ENCODE data around the gene DNM3.

- TF ChIP-seq GABPA (IDR thresholded peaks at IDR 0.05; ENCODE audit: low read depth) = no peak
- TF ChIP-seq, protein P1, sequence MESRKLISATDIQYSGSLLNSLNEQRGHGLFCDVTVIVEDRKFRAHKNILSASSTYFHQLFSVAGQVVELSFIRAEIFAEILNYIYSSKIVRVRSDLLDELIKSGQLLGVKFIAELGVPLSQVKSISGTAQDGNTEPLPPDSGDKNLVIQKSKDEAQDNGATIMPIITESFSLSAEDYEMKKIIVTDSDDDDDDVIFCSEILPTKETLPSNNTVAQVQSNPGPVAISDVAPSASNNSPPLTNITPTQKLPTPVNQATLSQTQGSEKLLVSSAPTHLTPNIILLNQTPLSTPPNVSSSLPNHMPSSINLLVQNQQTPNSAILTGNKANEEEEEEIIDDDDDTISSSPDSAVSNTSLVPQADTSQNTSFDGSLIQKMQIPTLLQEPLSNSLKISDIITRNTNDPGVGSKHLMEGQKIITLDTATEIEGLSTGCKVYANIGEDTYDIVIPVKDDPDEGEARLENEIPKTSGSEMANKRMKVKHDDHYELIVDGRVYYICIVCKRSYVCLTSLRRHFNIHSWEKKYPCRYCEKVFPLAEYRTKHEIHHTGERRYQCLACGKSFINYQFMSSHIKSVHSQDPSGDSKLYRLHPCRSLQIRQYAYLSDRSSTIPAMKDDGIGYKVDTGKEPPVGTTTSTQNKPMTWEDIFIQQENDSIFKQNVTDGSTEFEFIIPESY (IDR thresholded peaks at IDR 0.05) = no peak
- no peak for TF ChIP-seq MXI1 (IDR thresholded peaks at IDR 0.05; ENCODE audit: low read depth, low read length)
- TF ChIP-seq PAX5 (IDR thresholded peaks at IDR 0.05; ENCODE audit: borderline replicate concordance, low read depth, low read length) = no peak
- TF ChIP-seq TCF7 (IDR thresholded peaks at IDR 0.05; ENCODE audit: borderline replicate concordance) = no peak
- TF ChIP-seq MTA3 (IDR thresholded peaks at IDR 0.05; ENCODE audit: borderline replicate concordance, low read length) = no peak
- TF ChIP-seq BHLHE40 (IDR thresholded peaks at IDR 0.05; ENCODE audit: borderline replicate concordance in 1 of 2, low read depth in 2 of 2, low read length in 1 of 2) = no peak
- TF ChIP-seq, protein P2, sequence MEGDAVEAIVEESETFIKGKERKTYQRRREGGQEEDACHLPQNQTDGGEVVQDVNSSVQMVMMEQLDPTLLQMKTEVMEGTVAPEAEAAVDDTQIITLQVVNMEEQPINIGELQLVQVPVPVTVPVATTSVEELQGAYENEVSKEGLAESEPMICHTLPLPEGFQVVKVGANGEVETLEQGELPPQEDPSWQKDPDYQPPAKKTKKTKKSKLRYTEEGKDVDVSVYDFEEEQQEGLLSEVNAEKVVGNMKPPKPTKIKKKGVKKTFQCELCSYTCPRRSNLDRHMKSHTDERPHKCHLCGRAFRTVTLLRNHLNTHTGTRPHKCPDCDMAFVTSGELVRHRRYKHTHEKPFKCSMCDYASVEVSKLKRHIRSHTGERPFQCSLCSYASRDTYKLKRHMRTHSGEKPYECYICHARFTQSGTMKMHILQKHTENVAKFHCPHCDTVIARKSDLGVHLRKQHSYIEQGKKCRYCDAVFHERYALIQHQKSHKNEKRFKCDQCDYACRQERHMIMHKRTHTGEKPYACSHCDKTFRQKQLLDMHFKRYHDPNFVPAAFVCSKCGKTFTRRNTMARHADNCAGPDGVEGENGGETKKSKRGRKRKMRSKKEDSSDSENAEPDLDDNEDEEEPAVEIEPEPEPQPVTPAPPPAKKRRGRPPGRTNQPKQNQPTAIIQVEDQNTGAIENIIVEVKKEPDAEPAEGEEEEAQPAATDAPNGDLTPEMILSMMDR (IDR thresholded peaks at IDR 0.05 in 2 of 3, conservative IDR thresholded peaks at IDR 0.05 in 1 of 3; ENCODE audit: control insufficient read depth in 2 of 3, extremely low read depth in 1 of 3, insufficient read depth in 1 of 3, low read depth in 3 of 3, low read length in 3 of 3) = no peak
- TF ChIP-seq HDAC6 (IDR thresholded peaks at IDR 0.05; ENCODE audit: unreplicated experiment) = no peak
- no peak for TF ChIP-seq POLR2AphosphoS5 (IDR thresholded peaks at IDR 0.05; ENCODE audit: low read length)
- TF ChIP-seq IRF4 (IDR thresholded peaks at IDR 0.05; ENCODE audit: low read depth, low read length) = no peak
- TF ChIP-seq, protein P3, sequence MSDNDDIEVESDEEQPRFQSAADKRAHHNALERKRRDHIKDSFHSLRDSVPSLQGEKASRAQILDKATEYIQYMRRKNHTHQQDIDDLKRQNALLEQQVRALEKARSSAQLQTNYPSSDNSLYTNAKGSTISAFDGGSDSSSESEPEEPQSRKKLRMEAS (IDR thresholded peaks at IDR 0.05; ENCODE audit: low read depth, low read length) = no peak
- TF ChIP-seq RAD21 (IDR thresholded peaks at IDR 0.05; ENCODE audit: insufficient read depth, low read depth, low read length) = no peak
Observed at GRCh38 chr1:172043900-172044299, 202.6 kb downstream of the DNM3 start.

All from GM12878 (cell line).